Measurements from ENCODE around the gene FGFR2.
A peak's percentile ranks its signal among the peaks of the same experiment; 100 is the strongest.

Gene FGFR2

DNA sequence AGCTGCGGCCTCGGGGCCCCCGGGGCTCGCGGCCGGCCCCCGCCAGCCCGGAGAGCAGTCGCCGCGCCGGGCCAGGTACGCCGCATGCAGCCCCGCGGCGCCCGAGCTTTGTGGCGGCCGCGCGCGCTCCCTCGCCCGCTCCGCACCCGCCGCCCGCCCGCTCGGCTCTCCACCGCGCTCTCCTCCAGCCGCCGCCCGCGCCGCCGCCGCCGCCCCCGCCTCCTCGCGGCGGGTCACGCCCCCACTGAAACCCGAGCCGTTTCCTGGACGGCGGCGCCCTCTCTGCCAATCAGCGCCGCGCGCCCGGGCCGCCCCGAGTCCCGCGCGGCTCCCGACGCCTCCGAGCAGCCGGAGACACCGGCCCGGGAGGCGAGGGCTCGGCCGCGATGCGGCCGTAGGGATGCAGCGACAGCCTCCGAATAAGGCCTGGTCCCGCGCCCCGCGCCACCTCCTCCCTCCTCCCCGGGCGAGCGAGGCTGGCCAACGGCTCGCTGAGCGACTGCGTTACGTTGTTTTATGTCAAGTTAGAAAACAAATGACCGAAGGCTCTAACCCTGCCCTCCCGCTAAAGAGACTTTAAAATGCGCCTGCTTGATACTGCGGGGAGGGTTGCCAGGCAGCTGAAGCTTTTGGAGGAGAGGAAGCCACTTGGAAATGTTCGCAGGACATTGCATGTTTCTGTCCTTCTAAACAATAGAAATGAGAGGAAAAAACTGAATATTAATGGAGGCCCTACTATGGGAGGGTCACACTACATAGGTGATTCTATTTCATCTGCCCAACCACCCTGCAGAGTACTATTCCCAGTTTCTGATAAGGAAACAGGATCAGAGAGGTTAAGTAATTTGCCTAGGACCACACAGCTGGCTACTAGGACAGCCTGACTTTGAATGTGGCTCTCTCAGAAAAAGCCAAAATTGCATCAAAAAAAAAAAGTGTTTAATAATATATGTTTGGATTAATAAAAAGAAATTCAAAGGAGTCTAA lies at the start of gene FGFR2:
FGFR2 (minus strand) TSS at position 182 of the 987 bp plus-strand sequence. CDS start 4,627 bp downstream, outside the sequence.
- peak; percentile 2 for DNase-seq

DNA sequence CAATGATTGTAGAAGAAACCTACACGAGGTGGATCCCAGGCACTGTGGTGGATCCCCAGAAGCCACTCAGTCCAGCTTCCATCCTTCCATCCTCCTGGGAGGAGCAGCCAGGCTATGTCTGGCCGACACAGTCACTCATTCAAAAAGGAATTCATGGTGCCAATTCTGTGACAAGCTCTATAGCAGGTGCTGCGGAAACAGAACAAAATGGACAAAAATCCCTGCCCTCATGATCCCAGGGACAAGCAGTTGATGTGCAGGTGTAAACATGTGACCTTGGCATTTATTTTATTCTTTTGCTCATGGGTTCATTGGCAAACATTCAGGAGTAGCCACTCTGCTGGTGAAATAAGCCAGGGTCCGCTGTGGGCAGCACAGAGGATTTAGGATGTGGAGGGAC lies 49.2 kb upstream of the FGFR2 start:
- DNase-seq, result no peak

DNA sequence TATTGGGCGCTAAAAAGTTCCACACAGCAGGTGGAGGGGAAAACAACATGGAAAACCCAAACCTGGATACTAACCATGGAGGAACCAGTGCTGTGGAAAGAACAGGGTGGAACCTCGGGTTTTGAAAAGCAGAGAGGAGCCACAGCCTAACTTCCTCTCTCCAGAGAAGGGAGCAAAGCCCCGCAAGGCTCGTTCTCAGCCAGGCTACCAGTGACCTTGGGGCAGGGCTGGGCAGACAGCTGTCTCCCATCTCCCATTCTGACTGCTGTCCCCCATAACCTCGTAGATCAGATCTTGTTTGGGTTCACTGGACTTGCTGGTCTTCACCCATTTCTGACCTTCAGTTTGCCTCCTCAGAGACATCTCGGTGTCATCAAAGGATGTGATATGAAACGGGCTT lies 47.5 kb upstream of the FGFR2 start:
- no peak for DNase-seq

DNA sequence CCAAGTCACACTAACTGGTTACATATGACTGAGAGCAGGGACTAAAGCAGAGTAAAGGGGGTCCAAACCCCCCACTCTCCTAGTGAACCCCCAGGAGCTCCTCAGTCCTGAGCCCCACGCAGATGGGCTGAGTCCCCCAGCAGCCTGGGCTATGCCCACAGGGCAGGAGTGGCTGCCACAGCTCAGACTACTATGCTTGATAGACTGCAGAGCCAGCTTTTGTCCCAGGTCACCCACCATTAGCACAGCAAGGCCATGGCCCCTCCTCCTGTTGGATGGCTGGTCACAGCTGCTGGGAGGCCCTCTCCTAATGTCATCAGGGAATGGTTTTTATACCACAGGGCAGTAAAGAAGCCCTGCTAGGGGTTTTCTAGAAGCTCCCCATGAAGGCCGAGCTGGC lies 46.3 kb upstream of the FGFR2 start:
- no peak for DNase-seq

DNA sequence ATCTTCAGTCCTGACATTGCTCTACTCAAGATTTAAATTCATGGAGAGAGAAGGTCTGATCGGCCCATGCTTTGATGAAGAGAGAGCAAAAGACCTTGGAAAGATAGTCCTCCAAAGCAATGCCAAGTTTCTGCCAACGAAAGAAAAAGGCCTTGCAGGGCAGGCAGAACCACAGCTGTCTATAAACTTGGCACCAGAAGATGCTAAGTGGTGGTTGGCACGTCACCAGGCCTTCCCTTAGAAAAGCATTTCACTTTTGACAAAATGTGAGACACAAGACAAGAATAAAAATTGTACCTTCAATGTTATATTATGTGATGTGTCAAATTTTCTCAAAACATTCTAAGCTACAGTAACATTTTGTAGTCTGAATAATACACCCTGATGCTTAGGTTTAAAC lies 42.0 kb upstream of the FGFR2 start:
- no peak for DNase-seq

DNA sequence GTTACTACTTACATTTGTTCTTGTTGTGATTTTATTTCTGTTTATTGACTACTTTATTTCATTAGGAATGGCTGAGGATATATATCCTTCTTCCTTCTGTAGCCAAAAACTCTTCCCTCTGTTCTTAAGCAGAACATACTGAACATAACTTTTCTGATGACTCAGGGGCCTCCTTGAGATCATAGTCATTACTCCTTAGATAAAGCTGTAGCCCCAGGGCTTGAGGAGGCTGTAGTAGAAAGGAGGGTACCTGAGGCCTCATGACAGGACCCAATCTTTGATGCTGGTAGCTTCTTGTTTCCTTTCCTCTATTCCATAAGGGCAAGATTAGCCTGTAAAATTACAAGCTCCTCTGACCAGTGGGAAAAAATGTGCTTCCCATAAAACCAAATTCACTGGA lies 41.2 kb upstream of the FGFR2 start:
- no peak for DNase-seq

DNA sequence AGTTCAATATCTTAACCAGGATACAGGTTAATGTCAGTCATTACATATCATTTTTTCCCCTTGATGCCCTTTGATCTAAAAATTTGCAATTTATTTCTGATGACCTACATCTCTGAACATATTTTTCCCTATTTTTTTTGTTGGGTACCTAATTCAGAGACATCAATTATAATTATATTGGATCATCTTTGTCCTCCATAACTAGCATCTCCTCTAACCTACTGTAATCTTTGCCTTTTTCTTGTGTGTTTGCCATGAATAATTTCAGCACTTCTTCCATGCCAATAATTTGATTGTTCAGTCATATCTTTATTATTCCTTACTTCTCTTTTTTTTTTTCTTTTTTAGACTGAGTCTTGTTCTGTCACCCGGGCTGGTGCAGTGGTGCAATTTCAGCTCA lies 39.2 kb upstream of the FGFR2 start:
- no peak for DNase-seq

DNA sequence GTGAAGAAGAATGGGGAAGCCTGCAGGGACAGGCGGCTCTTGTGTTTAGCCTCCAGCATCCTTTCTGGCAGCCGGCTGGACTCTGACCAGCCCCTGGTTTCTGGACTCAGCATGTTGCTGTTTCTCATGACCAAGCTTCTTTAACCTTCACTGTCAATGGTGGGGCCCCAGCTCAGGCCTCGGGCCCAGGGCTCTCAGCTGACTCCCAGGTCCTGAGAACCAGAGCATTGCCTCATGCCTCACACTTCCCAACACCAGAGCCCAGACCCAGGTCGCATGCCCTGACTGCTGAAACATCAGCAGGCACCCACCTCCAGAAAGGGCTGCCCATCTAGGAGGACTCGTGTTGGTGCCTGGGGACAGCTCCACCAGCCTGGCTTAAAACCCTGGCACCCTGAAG lies 34.8 kb upstream of the FGFR2 start:
- no peak for DNase-seq

DNA sequence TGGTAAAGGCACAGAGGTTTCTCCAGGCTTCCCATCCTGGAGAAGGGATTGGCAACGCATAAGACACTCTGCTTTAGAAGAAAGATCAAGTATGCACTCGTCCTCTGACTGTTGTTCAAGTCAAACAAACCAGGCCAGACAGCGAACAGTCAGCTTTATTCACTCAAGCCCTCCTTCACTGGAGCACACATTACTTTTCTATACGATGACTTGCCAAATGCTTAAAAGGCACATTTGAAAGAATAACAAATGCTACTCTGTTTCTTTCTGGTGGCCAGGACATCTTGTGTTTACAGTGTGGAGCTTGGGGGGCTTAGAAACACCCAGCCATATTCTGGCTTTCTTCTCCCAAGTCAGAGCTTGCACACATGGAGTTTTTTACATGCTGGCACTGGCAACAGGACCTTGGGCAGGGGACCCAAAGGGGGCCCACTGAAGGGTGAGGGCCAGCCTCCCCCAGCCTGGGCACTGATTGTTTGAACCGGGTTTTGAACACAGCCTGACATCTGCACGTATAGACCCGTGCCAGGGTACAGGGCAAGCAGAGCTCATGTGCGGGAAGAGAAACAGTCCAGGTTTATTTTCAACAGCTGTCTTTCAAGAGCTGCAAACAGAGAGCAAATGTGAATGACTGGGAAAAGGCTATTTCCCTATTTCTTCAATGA lies 33.3 kb upstream of the FGFR2 start:
- no peak for DNase-seq

DNA sequence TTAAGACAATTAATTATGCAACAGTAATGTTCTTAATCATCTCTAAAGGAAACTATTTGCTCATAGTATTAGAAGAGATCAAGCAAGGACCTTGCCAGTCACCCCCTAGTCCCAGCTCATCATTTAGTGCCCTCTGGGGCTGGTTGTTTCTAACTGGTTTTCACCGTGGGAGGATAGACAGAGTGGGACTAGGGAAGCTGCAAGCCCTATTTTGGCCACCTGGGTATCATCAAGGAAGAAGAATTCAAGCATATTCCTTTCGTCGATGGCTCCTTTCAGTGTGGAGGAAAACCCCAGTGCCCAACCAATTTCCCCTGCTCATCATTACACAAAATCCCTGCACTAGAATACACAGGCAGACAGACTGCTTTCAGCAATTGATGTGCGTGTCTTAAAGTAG lies 30.6 kb upstream of the FGFR2 start:
- no peak for DNase-seq

DNA sequence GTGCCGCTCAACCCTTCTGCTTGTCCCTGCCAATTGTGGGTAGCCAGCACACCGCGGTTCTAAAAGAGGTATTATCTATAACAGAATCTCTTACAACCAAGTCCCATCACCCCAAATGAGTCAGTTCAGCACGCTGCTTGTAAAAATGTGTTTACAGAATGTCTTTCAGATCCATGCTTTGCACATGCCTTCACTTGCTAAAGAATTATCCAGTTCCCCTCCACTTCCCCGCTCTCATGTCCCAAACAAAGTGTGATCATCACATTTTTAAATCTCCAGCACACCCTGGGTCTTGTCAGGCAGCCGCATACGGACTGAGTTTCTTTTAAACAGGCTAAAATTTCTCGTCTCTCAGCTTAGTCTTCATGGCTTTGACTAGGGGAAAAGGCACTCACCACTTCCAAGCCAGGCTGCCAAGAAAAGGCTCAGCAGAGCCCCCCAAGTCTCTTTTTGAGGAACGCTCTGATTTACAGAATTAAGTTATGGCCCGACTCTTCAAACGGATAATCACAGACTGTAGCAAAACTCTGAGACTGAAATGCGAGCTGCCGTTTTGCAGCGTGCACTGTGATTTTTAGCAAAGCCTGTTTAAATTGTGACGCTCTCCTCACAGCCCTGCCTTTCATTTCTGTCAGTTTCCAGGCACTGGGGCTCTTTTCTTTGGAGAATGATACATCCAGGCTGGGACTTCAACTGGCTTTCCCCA lies 29.8 kb upstream of the FGFR2 start:
- DNase-seq, result no peak

DNA sequence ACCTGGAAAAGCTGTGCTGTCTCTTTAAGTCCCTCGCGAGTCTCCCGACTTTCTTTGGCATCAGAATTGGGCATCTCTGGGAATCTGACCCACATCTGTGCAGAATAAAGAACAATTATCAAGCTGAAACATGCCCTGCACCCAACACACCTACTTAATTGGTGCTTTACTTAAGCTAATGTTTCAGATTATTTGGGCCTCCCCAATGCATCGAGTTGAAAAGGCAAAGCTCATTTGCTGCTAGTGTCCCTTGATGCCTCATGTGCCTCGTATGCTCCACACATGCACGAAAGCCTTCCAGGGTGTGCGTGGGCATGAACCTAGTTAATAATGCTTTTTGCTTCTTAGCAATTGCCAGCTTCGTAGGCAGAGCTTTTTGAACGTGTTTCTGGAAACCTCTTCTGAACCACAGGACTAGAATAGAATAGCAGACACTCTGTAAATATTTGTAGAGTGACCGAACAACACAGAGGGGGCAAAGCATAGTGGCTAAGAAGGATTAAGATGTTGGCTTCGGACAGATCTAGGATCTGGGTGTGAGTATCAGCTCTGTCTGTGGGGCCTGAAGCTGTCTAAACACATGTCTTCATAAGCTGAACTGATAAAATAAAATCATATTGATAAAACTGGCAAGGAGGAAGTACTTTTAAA lies 26.7 kb upstream of the FGFR2 start:
- DNase-seq, result no peak

DNA sequence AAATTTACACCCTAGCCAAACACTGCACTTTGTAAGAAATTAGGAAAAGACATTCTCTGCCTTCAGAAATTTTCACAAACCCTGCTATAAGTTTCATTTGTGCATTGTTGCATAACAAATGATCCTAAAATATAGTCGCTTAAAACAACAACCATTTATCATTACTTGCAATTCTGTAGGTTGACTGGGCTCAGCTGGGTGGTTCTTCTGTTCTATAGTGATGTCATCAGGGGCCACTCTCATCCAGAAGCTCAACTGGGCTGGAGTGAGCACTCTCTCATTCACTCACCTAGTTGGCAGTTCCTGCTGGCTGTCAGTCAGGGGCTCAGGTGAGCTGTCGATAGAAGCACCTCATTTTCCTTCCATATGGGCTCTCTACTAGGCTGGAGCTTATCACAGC lies 20.7 kb upstream of the FGFR2 start:
- no peak for DNase-seq

DNA sequence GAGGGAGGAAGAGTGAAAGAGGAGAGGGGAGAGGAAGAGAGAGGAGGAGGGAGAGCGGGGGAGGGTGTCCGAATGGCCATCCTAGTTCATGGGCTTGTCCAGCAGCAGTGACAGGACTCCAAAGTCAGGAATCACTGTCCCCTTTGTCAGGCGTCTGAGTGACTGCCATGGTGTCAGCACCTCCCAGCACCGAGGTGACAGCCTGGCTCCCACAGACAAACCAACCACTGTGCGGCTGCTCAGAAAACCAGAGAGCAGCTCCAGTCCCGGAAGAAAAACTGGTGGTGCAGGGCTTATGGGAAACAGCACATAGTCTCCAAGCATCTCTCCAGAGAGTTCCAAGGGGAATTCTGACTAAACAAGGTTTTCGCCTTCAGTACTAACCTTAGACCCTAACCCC lies 18.9 kb upstream of the FGFR2 start:
- DNase-seq, result no peak

DNA sequence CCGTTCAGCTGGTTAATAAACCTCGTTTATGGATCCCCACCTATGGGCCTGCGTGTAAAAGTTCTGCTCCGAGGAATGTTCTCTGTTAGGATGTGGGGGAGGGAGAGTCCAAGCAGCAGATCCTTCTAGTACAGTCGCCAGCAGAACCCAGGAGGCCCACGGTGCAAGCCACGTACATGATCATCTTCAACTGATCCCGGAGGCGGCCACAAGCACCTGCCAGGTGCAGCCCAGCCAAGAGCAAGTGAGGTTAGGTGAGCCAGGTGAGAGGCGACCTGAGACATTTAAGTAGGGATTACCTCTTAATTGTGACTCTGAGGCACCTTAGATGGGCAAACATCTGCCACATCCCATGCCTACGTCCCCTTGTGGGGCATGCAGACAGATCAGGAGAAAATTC lies 18.0 kb upstream of the FGFR2 start:
- no peak for DNase-seq

DNA sequence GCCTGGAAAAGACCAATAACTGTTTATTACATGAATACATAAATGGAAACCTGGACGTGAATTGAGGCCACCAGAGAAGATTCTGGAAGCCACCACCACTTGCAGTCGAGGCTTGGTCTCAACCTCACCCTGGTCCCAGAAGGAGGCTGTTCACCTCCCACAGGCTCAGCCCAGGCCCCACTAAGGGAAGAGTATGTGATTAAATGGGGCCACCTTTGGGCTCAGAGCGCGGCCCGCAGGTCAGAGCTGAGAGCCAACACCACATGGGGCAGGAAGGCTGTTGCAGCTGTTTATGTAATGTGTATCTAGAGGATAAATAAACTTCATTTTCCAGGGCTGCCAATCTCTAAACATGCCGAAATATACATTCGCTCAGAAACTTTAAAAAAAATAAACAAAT lies 17.6 kb upstream of the FGFR2 start:
- DNase-seq, result no peak

DNA sequence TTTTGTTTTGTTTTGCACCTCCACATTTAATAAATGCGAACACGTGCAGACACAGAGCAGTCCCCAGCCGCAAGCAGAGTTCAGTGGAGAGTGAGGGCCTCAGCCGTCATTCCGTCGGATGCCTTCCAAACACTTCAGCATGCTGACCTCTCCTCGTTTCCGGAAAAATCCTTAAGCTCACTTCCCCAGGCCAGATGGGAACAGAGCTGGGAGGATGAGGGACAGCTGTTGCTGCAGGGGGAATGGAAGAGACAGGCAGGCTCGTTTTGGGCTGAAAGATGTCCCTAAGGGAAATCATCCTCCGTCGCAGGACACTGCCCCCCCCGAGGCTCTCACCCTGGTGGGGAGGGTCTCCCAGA lies 17.2 kb upstream of the FGFR2 start:
- no peak for DNase-seq

DNA sequence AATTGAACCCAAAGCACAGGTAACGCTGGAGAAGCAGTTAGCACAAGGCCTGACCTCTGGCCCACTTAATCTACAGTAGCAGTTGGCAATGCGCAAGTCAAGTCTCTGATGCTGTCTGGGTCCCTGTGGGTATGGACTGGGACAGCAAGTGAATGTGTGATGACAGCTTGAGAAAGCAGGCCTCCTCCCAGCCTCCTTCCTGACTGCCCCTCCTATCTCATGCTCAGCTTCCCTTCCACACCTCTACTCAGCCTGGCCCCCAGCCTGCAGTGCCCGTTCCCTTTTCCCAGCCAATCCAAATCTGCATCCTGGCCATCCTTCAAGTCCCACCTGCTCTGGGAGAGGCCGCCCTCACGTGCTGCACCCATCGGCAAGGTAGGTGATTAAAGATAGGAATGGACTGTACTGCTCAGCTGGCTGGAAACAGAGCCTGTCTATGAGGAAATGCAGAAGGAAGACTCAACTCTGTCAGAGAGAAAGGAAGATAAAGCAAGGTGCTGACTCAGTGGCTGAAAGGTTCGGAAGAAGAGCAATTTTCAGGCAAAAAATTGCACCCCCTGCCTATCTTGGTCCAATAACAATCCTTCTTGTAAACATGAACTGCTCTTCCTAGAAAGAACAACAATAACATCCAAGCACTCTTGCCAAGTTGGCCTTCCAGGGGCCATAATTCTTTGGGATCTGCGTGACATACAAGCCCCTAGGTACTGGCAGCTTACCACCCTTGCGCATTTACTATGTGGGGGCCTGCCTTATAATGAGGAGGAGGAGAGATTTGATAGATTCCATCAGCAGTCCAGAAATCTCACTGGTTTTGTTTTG lies 16.6 kb upstream of the FGFR2 start:
- no peak for DNase-seq

DNA sequence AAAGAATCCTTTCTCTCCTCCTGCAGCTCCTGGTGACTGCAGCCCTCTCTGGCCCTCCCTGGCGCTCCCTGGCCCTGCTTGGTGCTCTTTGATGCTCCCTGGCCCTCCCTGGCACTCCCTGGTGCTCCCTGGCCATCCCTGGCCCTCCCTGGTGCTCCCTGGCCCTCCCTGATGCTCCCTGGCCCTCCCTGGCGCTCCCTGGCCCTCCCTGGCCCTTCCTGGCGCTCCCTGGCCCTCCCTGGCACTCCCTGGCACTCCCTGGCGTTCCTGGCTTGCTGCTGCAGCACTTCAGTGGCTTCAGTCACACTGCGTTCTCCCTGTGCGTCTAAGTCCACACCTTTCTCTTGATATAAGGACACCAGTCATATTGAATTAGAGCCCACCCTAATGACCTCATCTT lies 15.2 kb upstream of the FGFR2 start:
- DNase-seq, result no peak

DNA sequence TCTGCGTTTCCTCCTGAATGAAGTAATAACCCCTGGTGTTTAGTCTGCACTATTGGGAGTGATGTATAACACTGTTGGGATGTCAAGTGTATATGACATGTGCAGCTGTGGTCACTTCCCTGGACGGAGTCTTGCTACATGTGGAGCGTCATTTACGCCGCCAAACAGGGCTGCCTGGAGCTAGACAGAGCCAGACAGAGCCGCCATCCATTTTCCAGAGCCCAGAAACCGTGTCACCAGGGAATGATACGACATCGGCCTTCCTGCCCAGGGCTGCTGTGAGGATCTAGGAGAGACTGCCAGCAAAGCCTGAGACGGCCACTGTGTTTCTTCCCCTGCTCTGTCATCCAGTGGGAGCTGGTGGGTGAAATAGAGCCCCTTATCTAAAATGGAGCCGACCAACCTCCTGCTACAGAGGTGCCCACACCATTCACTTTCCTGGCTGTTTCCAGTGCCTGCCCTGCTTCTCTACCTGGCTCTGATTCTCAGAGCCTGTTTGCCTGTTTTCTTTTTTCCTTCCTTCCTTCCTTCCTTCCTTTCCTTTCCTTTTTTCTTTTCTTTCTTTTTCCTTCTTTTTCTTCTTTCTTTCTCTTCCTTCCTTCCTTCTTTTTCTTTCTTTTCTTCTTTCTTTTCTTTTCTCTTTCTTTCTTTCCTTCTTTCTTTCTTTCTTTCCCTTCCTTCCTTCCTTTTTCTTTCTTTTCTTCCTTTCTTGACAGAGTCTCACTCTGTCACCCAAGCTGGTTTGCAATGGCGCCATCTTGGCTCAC lies 13.3 kb upstream of the FGFR2 start:
- DNase-seq, result no peak

DNA sequence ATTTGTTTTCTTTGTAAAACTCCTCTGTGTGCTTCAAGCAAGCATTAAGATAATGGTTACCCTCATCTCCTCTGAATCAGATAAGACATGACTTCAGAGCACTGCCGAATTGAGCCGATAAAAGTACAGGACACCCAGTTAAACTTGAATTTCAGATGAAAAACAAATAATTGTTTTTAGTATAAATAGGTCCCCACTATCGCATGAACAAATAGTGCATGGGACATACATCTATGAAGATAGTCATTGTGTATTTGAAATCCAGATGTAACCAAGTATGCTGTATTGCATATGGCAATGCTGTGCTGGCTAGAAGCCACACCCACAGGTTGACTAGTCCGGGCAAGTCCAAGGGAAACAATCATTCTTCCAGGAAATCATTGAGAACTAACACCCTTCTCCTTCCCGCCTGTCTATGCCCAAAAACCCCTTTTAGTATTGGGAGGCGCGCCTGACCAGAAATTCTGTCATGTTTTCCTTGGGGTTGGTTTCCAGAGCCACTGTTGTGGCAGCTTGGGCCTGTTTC lies 12.6 kb upstream of the FGFR2 start:
- DNase-seq, result no peak
